Activated T-cell treated with anti-CD3 and anti-CD28 coated beads, Interleukin-2, amount 50 U/mL, for 72 hours (primary cell): ENCODE measurements around the gene ADORA1. TPM values are rescaled to one million over a fixed set of nuclear protein-coding genes. Genes with fewer than 3 reads are reported as not detected.

Experiments used
- ATAC-seq, 2 donors: fragments of 150-1000 bp; cut with Tn5 transposase; replicated peaks in 1 of 2; 2 replicates each; pipeline ENCODE4 v1.10.0; 2021; ENCODE audit warnings: moderate library complexity in 2 of 2, mild to moderate bottlenecking in 1 of 2
- DNase-seq, 2 donors: peaks; one replicate each; pipeline ENCODE4 v3.0.0; 2021 to 2022; ENCODE audit warnings: mixed read lengths in 1 of 2
- H3K27ac Mint-ChIP-seq: one replicate; pipeline ENCODE4 v1.8.0; 2022; ENCODE audit warnings: mild to moderate bottlenecking, moderate library complexity, mixed read lengths
- H3K27me3 Mint-ChIP-seq: one replicate; pipeline ENCODE4 v1.8.0; 2022; ENCODE audit warnings: low read depth, mixed read lengths
- H3K36me3 Mint-ChIP-seq, 2 donors: one replicate each; pipeline ENCODE4 v1.8.0; 2022; ENCODE audit warnings: mixed read lengths in 2 of 2, mild to moderate bottlenecking in 1 of 2; ENCODE audit not compliant: insufficient read depth in 2 of 2
- H3K4me1 Mint-ChIP-seq: one replicate; pipeline ENCODE4 v1.8.0; 2022; ENCODE audit warnings: low read depth, mixed read lengths
- H3K4me3 Mint-ChIP-seq, 2 donors: one replicate each; pipeline ENCODE4 v1.8.0; 2022; ENCODE audit warnings: mild to moderate bottlenecking in 2 of 2, mixed read lengths in 2 of 2, moderate library complexity in 2 of 2
- H3K9me3 Mint-ChIP-seq, 2 donors: one replicate each; pipeline ENCODE4 v1.8.0; 2022; ENCODE audit warnings: mixed read lengths in 2 of 2
- total RNA-seq, 2 donors: library from RNA; stranded (reverse); gene quantifications; one replicate each; pipeline ENCODE4 v1.2.3, GENCODE V29; 2022

The ADORA1 gene
- total RNA-seq, 2 donors from 2014 or later = not detected

- H3K36me3 Mint-ChIP-seq = peaks cover 3 to 5% of the 10 kb centered on the region in 2 donors
- ATAC-seq = no peak
Observed at GRCh38 chr1:203099805-203100515, 27.6 kb upstream of the ADORA1 start.

GRCh38 chr1:203100516-203100869, 27.0 kb upstream of the ADORA1 start:
- no peak for DNase-seq
- peaks cover 4% of the 10 kb centered on the region for H3K27me3 Mint-ChIP-seq
- H3K4me1 Mint-ChIP-seq = no peaks in the 10 kb centered on the region
- peaks cover 1 to 2% of the 10 kb centered on the region in 2 donors for H3K36me3 Mint-ChIP-seq
- H3K4me3 Mint-ChIP-seq = no peak overlapping the region
- no peak for ATAC-seq
- no peak overlapping the region for H3K27ac Mint-ChIP-seq
- H3K9me3 Mint-ChIP-seq = peaks cover 2 to 6% of the 10 kb centered on the region in 2 donors

More at GRCh38 chr1:203099805-203100515, 27.6 kb upstream of the ADORA1 start:
- H3K27me3 Mint-ChIP-seq = no peaks in the 10 kb centered on the region
- no peaks in the 10 kb centered on the region for H3K4me1 Mint-ChIP-seq
- H3K4me3 Mint-ChIP-seq = no peak overlapping the region
- H3K27ac Mint-ChIP-seq = no peak overlapping the region
- peaks cover 7 to 9% of the 10 kb centered on the region in 2 donors for H3K9me3 Mint-ChIP-seq
- no peak for DNase-seq

GRCh38 chr1:203101813-203102634, 25.5 kb upstream of the ADORA1 start:
- DNase-seq (no peak), ATAC-seq (no peak)
- Mint-ChIP-seq H3K27ac (no peak overlapping the region), H3K4me3 (no peak overlapping the region), H3K9me3 (peaks cover 0 to 2% of the 10 kb centered on the region in 2 donors), H3K27me3 (peaks cover 10% of the 10 kb centered on the region), H3K4me1 (no peaks in the 10 kb centered on the region), H3K36me3 (no peaks in the 10 kb centered on the region)

GRCh38 chr1:203103216-203103615, 24.3 kb upstream of the ADORA1 start:
- ATAC-seq (no peak), DNase-seq (no peak)
- H3K36me3 Mint-ChIP-seq = no peaks in the 10 kb centered on the region
- H3K27me3 Mint-ChIP-seq = peaks cover 22% of the 10 kb centered on the region
- no peak overlapping the region for H3K4me3 Mint-ChIP-seq
- no peak overlapping the region for H3K27ac Mint-ChIP-seq
- H3K4me1 Mint-ChIP-seq = no peaks in the 10 kb centered on the region
- peaks cover 0 to 2% of the 10 kb centered on the region in 2 donors for H3K9me3 Mint-ChIP-seq

- H3K4me1 Mint-ChIP-seq = no peaks in the 10 kb centered on the region
- DNase-seq (no peak), ATAC-seq (no peak)
- no peak overlapping the region for H3K27ac Mint-ChIP-seq
- no peak overlapping the region for H3K4me3 Mint-ChIP-seq
- H3K27me3 Mint-ChIP-seq = peaks cover 29% of the 10 kb centered on the region
- H3K9me3 Mint-ChIP-seq = peaks cover 0 to 2% of the 10 kb centered on the region in 2 donors
- H3K36me3 Mint-ChIP-seq = no peaks in the 10 kb centered on the region
Observed at GRCh38 chr1:203103829-203104495, 23.6 kb upstream of the ADORA1 start.

- DNase-seq = no peak
- Mint-ChIP-seq H3K36me3 (no peaks in the 10 kb centered on the region), H3K27me3 (peaks cover 39% of the 10 kb centered on the region), H3K4me1 (no peaks in the 10 kb centered on the region), H3K27ac (no peak overlapping the region), H3K4me3 (no peak overlapping the region), H3K9me3 (peaks cover 0 to 2% of the 10 kb centered on the region in 2 donors)
- no peak for ATAC-seq
Observed at GRCh38 chr1:203104789-203105390, 22.6 kb upstream of the ADORA1 start.

GRCh38 chr1:203112475-203112874, 15.1 kb upstream of the ADORA1 start:
- ATAC-seq = no peak
- H3K36me3 Mint-ChIP-seq = no peaks in the 10 kb centered on the region
- no peaks in the 10 kb centered on the region for H3K9me3 Mint-ChIP-seq
- H3K27ac Mint-ChIP-seq = no peak overlapping the region
- H3K27me3 Mint-ChIP-seq = peaks cover 43% of the 10 kb centered on the region
- no peaks in the 10 kb centered on the region for H3K4me1 Mint-ChIP-seq
- DNase-seq = no peak
- H3K4me3 Mint-ChIP-seq = no peak overlapping the region

GRCh38 chr1:203113308-203113707, 14.2 kb upstream of the ADORA1 start:
- no peak for DNase-seq
- Mint-ChIP-seq H3K4me1 (no peaks in the 10 kb centered on the region), H3K27me3 (peaks cover 43% of the 10 kb centered on the region), H3K27ac (no peak overlapping the region), H3K4me3 (no peak overlapping the region), H3K36me3 (no peaks in the 10 kb centered on the region), H3K9me3 (no peaks in the 10 kb centered on the region)
- no peak for ATAC-seq

- no peaks in the 10 kb centered on the region for H3K4me1 Mint-ChIP-seq
- H3K36me3 Mint-ChIP-seq = no peaks in the 10 kb centered on the region
- H3K9me3 Mint-ChIP-seq = no peaks in the 10 kb centered on the region
- ATAC-seq (no peak), DNase-seq (no peak)
- H3K4me3 Mint-ChIP-seq = no peak overlapping the region
- H3K27ac Mint-ChIP-seq = no peak overlapping the region
- peaks cover 40% of the 10 kb centered on the region for H3K27me3 Mint-ChIP-seq
Observed at GRCh38 chr1:203114202-203114601, 13.3 kb upstream of the ADORA1 start.

- no peaks in the 10 kb centered on the region for H3K9me3 Mint-ChIP-seq
- H3K36me3 Mint-ChIP-seq = no peaks in the 10 kb centered on the region
- ATAC-seq (no peak), DNase-seq (no peak)
- no peak overlapping the region for H3K27ac Mint-ChIP-seq
- no peaks in the 10 kb centered on the region for H3K4me1 Mint-ChIP-seq
- H3K27me3 Mint-ChIP-seq = peaks cover 45% of the 10 kb centered on the region
- H3K4me3 Mint-ChIP-seq = no peak overlapping the region
Observed at GRCh38 chr1:203116091-203116820, 11.3 kb upstream of the ADORA1 start.

- DNase-seq (peak; percentile 55 to 63), ATAC-seq (peak; percentile 60 to 62)
- Mint-ChIP-seq H3K9me3 (no peaks in the 10 kb centered on the region), H3K27me3 (peaks cover 58% of the 10 kb centered on the region), H3K4me3 (no peak overlapping the region), H3K27ac (no peak overlapping the region), H3K36me3 (no peaks in the 10 kb centered on the region), H3K4me1 (no peaks in the 10 kb centered on the region)
Observed at GRCh38 chr1:203117611-203118575, 9.6 kb upstream of the ADORA1 start.
